Tibial artery (tissue), 4 donors: ENCODE measurements around the gene LACRT.
A peak's percentile ranks its signal among the peaks of the same experiment; 100 is the strongest.

Source experiments
- DNase-seq, 2 donors: peaks; one replicate each; pipeline ENCODE4 v3.0.0-alpha.2; 2019
- H3K27ac ChIP-seq, 2 donors: fragments of 200-600 bp; sonication (generic) in 1 of 2; 1 replicate in 1 of 2; 2 replicates in 1 of 2; pipeline ENCODE4 v1.5.1; 2018 to 2019; ENCODE audit warnings: mild to moderate bottlenecking in 1 of 2
- H3K27me3 ChIP-seq, 2 donors: fragments of 200-600 bp; sonication (generic) in 1 of 2; one replicate each; pipeline versions ENCODE4 v1.5.1 to v1.6.0; 2016 to 2019
- H3K36me3 ChIP-seq, 3 donors: fragments of 200-600 bp; sonication (generic) in 2 of 3; one replicate each; pipeline ENCODE4 v1.5.1; 2016 to 2019; ENCODE audit warnings: mild to moderate bottlenecking in 2 of 3
- H3K4me1 ChIP-seq, 4 donors: fragments of 200-600 bp; sonication (generic) in 2 of 4; 1 replicate in 3 of 4; 2 replicates in 1 of 4; pipeline ENCODE4 v1.5.1; 2016 to 2019
- H3K4me3 ChIP-seq, 2 donors: fragments of 200-600 bp; sonication (generic) in 1 of 2; 1 replicate in 1 of 2; 2 replicates in 1 of 2; pipeline ENCODE4 v1.5.1; 2018 to 2019; ENCODE audit warnings: mild to moderate bottlenecking in 2 of 2
- H3K9me3 ChIP-seq, 3 donors: fragments of 200-600 bp; sonication (generic) in 1 of 3; one replicate each; pipeline ENCODE4 v1.5.1; 2016 to 2019
- CTCF ChIP-seq, 2 experiments: fragments of 200-600 bp in 1 of 2; fragments of 450-650 bp in 1 of 2; IDR thresholded peaks; one replicate each; pipeline ENCODE4 v1.5.1; 2017 to 2019; ENCODE audit warnings: antibody characterized with exemption in 2 of 2, mild to moderate bottlenecking in 1 of 2, moderate library complexity in 1 of 2
- intact Hi-C: fragments of 100-400 bp; cut with DNase I; formaldehyde crosslinking; loops from one replicate; pipeline ENCODE4 v1.15.0; 2023; ENCODE audit warnings: low total_unique reads

LACRT gene

GRCh38 chr12:54604436-54604835 lies 30.3 kb downstream of the LACRT start:
- intact Hi-C loops = no loop called here
- DNase-seq = no peak
- no peak overlapping the region for H3K4me3 ChIP-seq
- no peaks in the 10 kb centered on the region for H3K9me3 ChIP-seq
- no peak for TF ChIP-seq CTCF (IDR thresholded peaks at IDR 0.05)
- H3K27me3 ChIP-seq = peaks cover 0 to 10% of the 10 kb centered on the region in 2 donors
- H3K4me1 ChIP-seq = no peaks in the 10 kb centered on the region
- H3K36me3 ChIP-seq = no peaks in the 10 kb centered on the region
- H3K27ac ChIP-seq = no peak overlapping the region

- Histone ChIP-seq H3K27ac (no peak overlapping the region), H3K9me3 (no peaks in the 10 kb centered on the region), H3K4me3 (no peak overlapping the region), H3K4me1 (no peaks in the 10 kb centered on the region), H3K36me3 (no peaks in the 10 kb centered on the region), H3K27me3 (peaks cover 0 to 7% of the 10 kb centered on the region in 2 donors)
- no peak for TF ChIP-seq CTCF (IDR thresholded peaks at IDR 0.05)
- intact Hi-C loops = no loop called here
- DNase-seq = peak in 1 of 2 donors; percentile 15
Observed at GRCh38 chr12:54603872-54604271, 30.8 kb downstream of the LACRT start.

DNA sequence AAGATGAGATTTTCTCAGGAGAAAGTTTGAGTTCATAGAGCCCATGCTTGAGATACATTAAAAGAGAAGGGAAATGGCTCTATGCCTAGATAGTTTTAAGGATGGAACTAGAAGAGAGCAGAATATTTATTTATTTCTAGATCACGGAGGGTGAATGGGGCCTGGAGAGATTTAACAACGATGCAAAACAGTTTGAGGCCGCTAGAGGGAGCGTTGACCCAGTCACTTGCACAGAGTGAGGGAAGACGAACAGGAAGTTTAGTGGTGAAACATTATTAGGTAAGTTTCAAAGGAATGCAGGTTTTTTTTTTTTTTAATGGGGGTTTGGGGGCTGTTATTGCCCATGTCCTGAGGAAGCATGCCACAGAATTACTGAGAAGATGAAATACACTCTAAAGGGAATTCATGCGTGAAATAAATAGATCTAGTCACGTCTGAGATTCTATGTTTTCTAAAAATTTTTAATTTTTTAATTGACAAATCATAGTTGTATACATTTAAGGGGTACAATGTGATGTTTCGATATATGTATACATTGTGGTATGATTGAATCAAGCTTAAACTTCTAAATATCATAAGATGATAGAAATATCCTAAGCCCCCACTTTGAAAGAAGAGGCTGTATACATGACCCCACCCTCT lies 31.4 kb downstream of the LACRT start:
- TF ChIP-seq CTCF (IDR thresholded peaks at IDR 0.05) = peak; percentile 62 to 71
- Histone ChIP-seq H3K36me3 (no peaks in the 10 kb centered on the region), H3K4me3 (no peak overlapping the region), H3K9me3 (no peaks in the 10 kb centered on the region), H3K27ac (no peak overlapping the region), H3K4me1 (no peaks in the 10 kb centered on the region), H3K27me3 (peaks cover 0 to 3% of the 10 kb centered on the region in 2 donors)
- DNase-seq = peak; percentile 53 to 62
- intact Hi-C loops = no loop called here

GRCh38 chr12:54602661-54603060 lies 32.0 kb downstream of the LACRT start:
- no peaks in the 10 kb centered on the region for H3K36me3 ChIP-seq

DNA sequence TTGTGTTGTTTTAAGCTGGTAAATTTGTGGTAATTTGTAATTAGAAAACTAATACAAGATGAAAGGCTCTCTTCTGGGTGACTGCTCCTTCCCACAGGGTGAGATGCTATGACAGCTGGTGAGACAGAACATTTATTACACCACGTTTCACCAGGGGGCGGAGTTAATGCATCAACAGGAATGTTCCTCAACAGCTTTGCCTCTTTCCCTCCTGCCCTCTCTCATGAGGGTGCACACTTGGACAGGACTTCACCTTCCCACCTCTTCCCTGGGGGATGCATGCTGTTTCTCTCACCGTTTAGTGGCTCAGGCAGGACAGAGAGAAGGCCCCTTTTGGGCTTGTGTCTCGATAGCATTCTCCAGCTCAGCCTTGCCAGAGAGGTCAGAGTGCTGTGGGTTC lies 32.9 kb downstream of the LACRT start:
- intact Hi-C loops = no loop called here
- Histone ChIP-seq H3K27ac (no peak overlapping the region), H3K9me3 (no peaks in the 10 kb centered on the region), H3K4me1 (no peaks in the 10 kb centered on the region), H3K4me3 (no peak overlapping the region), H3K36me3 (no peaks in the 10 kb centered on the region), H3K27me3 (no peaks in the 10 kb centered on the region)
- no peak for TF ChIP-seq CTCF (IDR thresholded peaks at IDR 0.05)
- peak in 1 of 2 donors; percentile 31 for DNase-seq

More at GRCh38 chr12:54602661-54603060, 32.0 kb downstream of the LACRT start:
- no peak for TF ChIP-seq CTCF (IDR thresholded peaks at IDR 0.05)
- intact Hi-C loops = no loop called here
- no peak for DNase-seq
- Histone ChIP-seq H3K4me3 (no peak overlapping the region), H3K27ac (no peak overlapping the region), H3K9me3 (no peaks in the 10 kb centered on the region), H3K27me3 (no peaks in the 10 kb centered on the region), H3K4me1 (no peaks in the 10 kb centered on the region)

DNA sequence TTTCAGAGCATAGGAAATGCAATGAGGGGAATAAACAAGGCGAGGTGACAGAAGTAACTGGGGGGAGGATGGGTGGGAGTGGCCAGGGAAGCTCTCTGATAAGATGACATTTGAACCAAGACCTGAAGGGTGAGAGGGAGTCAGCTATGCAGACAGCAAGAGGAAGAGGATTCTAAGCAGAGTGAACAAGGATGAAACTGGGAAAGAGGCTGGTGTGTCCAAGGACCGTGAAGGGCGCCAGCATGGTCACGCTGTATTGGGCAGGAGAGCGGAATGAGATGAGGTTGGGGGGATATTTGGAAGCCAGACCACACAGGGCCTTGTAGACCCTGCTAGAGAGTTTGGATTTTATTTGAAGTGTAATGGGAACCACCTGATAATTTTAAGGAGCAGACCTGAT lies 35.7 kb downstream of the LACRT start:
- H3K27me3 ChIP-seq = no peaks in the 10 kb centered on the region
- H3K36me3 ChIP-seq = no peaks in the 10 kb centered on the region
- intact Hi-C loops = no loop called here
- H3K4me1 ChIP-seq = no peaks in the 10 kb centered on the region
- H3K4me3 ChIP-seq = no peak overlapping the region
- no peak for TF ChIP-seq CTCF (IDR thresholded peaks at IDR 0.05)
- H3K27ac ChIP-seq = no peak overlapping the region
- H3K9me3 ChIP-seq = no peaks in the 10 kb centered on the region
- DNase-seq = peak in 1 of 2 donors; percentile 15
